K562 (cell line): ENCODE results near the gene COMMD8. TPM values are rescaled to one million over a fixed set of nuclear protein-coding genes. Genes with fewer than 3 reads are reported as not detected.

Source experiments
- ATAC-seq: fragments of 200-7000 bp; cut with Tn5 transposase; 3 replicates; pipeline ENCODE4 v1.9.1; 2020; ENCODE audit warnings: moderate library complexity
- BruUV-seq: library from RNA; stranded (reverse); fragments of 400-500 nt; replicated peaks from 2 replicates; lab custom pipeline; 2021; lab: Mats Ljungman, UMichigan
- CTCF ChIA-PET: fragments of 300-600 bp; formaldehyde crosslinking; extraction: SDS; loops from one replicate; lab custom pipeline; 2021; ENCODE audit warnings: low intra/inter-chr PET ratio; lab: Yijun Ruan, JAX
- POLR2A ChIA-PET: fragments of 300-600, 350-650 bp; sonication (Branson Sonifier 250); formaldehyde crosslinking; extraction: SDS; loops from one replicate; lab custom pipeline; 2021; ENCODE audit warnings: antibody characterized with exemption, inconsistent platforms; lab: Yijun Ruan, JAX
- DNase-seq, 4 experiments: peaks; one replicate each; pipeline versions ENCODE4 v3.0.0 to v3.0.0-alpha.2; 2011 to 2018; ENCODE audit warnings: low spot score in 3 of 4, mixed read lengths in 3 of 4; ENCODE audit errors: extremely low read depth in 1 of 4
- FAIRE-seq: peaks from 2 replicates; lab custom pipeline; 2011; peaks lifted over from hg19 to GRCh38; lab: Jason Lieb, UNC
- H2AFZ ChIP-seq: 2 replicates; pipeline ENCODE4 v1.6.0; 2011; ENCODE audit warnings: low read depth, low read length, control low read depth, inconsistent platforms
- H3K27ac ChIP-seq: fragments of 200-600 bp; 3 replicates; pipeline ENCODE4 v1.8.0; 2011; ENCODE audit warnings: low read depth, mild to moderate bottlenecking, control low read depth, inconsistent platforms, low read length, moderate library complexity, mixed read lengths; ENCODE audit errors: extremely low read depth
- H3K27me3 ChIP-seq, 2 experiments: fragments of 300-600 bp in 1 of 2; 2 replicates in 1 of 2; 3 replicates in 1 of 2; pipeline versions ENCODE4 v1.6.0 to v1.8.0; 2011; ENCODE audit warnings: inconsistent platforms in 2 of 2, low read length in 2 of 2, mild to moderate bottlenecking in 1 of 2, mixed read lengths in 1 of 2, moderate library complexity in 1 of 2; ENCODE audit not compliant: control insufficient read depth in 2 of 2, insufficient read depth in 2 of 2
- H3K36me3 ChIP-seq: fragments of 300-600 bp; 3 replicates; pipeline ENCODE4 v1.8.0; 2011; ENCODE audit warnings: mild to moderate bottlenecking, low read length, inconsistent platforms; ENCODE audit not compliant: control insufficient read depth, insufficient read depth
- H3K4me1 ChIP-seq, 2 experiments: fragments of 200-600 bp in 1 of 2; replicated peaks in 1 of 2; 2 replicates in 1 of 2; 3 replicates in 1 of 2; pipeline versions ENCODE4 v1.5.1 to v1.8.0; 2011; ENCODE audit warnings: inconsistent platforms in 2 of 2, low read length in 2 of 2, mild to moderate bottlenecking in 1 of 2, mixed read lengths in 1 of 2, moderate library complexity in 1 of 2; ENCODE audit not compliant: control insufficient read depth in 2 of 2, insufficient read depth in 2 of 2
- H3K4me2 ChIP-seq: 2 replicates; pipeline ENCODE4 v1.6.1; 2011; ENCODE audit warnings: low read length, control low read depth, inconsistent platforms, mixed read lengths; ENCODE audit not compliant: insufficient read depth
- H3K4me3 ChIP-seq: fragments of 200-600 bp; sonication (generic), shearing (Covaris generic); 2 replicates; pipeline ENCODE4 v1.5.1; 2016; ENCODE audit warnings: control low read depth, inconsistent platforms
- H3K79me2 ChIP-seq: fragments of 200-600 bp; 3 replicates; pipeline ENCODE4 v1.8.0; 2011; ENCODE audit warnings: low read length, inconsistent platforms; ENCODE audit not compliant: control insufficient read depth, insufficient read depth
- H3K9ac ChIP-seq, 2 experiments: 2 replicates each; pipeline versions ENCODE4 v1.6.0 to v1.6.1; 2011; ENCODE audit warnings: low read depth in 2 of 2, low read length in 2 of 2, control low read depth in 1 of 2, inconsistent platforms in 1 of 2, mild to moderate bottlenecking in 1 of 2, mixed read lengths in 1 of 2; ENCODE audit not compliant: insufficient read depth in 1 of 2
- H3K9me1 ChIP-seq: one replicate; pipeline ENCODE4 v1.6.0; 2011; ENCODE audit warnings: inconsistent platforms, mild to moderate bottlenecking, low read length, moderate library complexity; ENCODE audit not compliant: control insufficient read depth, insufficient read depth
- H3K9me3 ChIP-seq: replicated peaks from 2 replicates; pipeline ENCODE4 v1.5.1; 2011; ENCODE audit warnings: low read depth, low read length, inconsistent platforms; ENCODE audit not compliant: control insufficient read depth, insufficient read depth
- H4K20me1 ChIP-seq: replicated peaks from 2 replicates; pipeline ENCODE4 v1.6.1; 2011; ENCODE audit warnings: low read length, inconsistent platforms, mixed read lengths; ENCODE audit not compliant: control insufficient read depth, insufficient read depth
- CREB1 ChIP-seq, 2 experiments: sonication (generic) in 1 of 2; formaldehyde crosslinking in 1 of 2; IDR thresholded peaks; 2 replicates each; pipeline versions ENCODE4 v1.6.1 to v1.8.0; 2012 to 2022; ENCODE audit warnings: inconsistent platforms in 1 of 2, mild to moderate bottlenecking in 1 of 2, missing genetic modification reagents in 1 of 2, moderate library complexity in 1 of 2
- DACH1 ChIP-seq: fragments of 450-650 bp; IDR thresholded peaks from 2 replicates; pipeline ENCODE4 v1.6.1; 2018; ENCODE audit not compliant: partially characterized antibody
- FOXO4 ChIP-seq: fragments of 450-650 bp; formaldehyde crosslinking; IDR thresholded peaks from 2 replicates; pipeline ENCODE4 v1.4.0; 2020; ENCODE audit warnings: mild to moderate bottlenecking, moderate library complexity
- HNRNPH1 ChIP-seq: fragments of 200-400 bp; formaldehyde crosslinking; optimal IDR thresholded peaks from 2 replicates; pipeline ENCODE3; 2017; ENCODE audit warnings: low read depth, mild to moderate bottlenecking, low read length, moderate library complexity
- KDM4B ChIP-seq, 2 experiments: fragments of 450-650 bp in 1 of 2; sonication (generic) in 1 of 2; IDR thresholded peaks; 2 replicates each; pipeline ENCODE4 v1.6.1; 2016 to 2017; ENCODE audit warnings: borderline replicate concordance in 2 of 2, antibody characterized with exemption in 1 of 2, low read depth in 1 of 2, mild to moderate bottlenecking in 1 of 2
- NFATC3 ChIP-seq: fragments of 450-650 bp; IDR thresholded peaks from 2 replicates; pipeline ENCODE4 v1.6.1; 2017; ENCODE audit warnings: mild to moderate bottlenecking
- RCOR1 ChIP-seq, 2 experiments: IDR thresholded peaks; 2 replicates each; pipeline ENCODE4 v1.6.1; 2012; ENCODE audit warnings: low read depth in 2 of 2, low read length in 2 of 2, borderline replicate concordance in 1 of 2, improper control_type of control experiment in 1 of 2
- RNF2 ChIP-seq: sonication (generic); IDR thresholded peaks from 2 replicates; pipeline ENCODE4 v1.6.1; 2016
- SIN3A ChIP-seq, 2 experiments: fragments of 150-350 bp in 1 of 2; IDR thresholded peaks; 2 replicates each; pipeline ENCODE4 v1.6.1; 2011 to 2016; ENCODE audit warnings: borderline replicate concordance in 2 of 2, low read depth in 2 of 2, low read length in 2 of 2, mild to moderate bottlenecking in 2 of 2, moderate library complexity in 2 of 2; ENCODE audit not compliant: control insufficient read depth in 1 of 2
- SMARCB1 ChIP-seq: IDR thresholded peaks from 2 replicates; pipeline ENCODE4 v1.6.1; 2011; ENCODE audit warnings: improper control_type of control experiment, low read depth; ENCODE audit not compliant: insufficient read length
- SMARCE1 ChIP-seq: fragments of 450-650 bp; IDR thresholded peaks from 2 replicates; pipeline ENCODE4 v1.7.1; 2016; ENCODE audit warnings: mild to moderate bottlenecking
- SREBF2 ChIP-seq: sonication (generic); formaldehyde crosslinking; IDR thresholded peaks from 2 replicates; pipeline ENCODE4 v1.4.0; 2020; ENCODE audit warnings: mild to moderate bottlenecking, missing genetic modification reagents
- THRB ChIP-seq: fragments of 450-650 bp; formaldehyde crosslinking; conservative IDR thresholded peaks from 2 replicates; pipeline ENCODE4 v1.4.0; 2022; ENCODE audit warnings: mild to moderate bottlenecking, missing genetic modification characterization
- ZFX ChIP-seq: sonication (generic); formaldehyde crosslinking; IDR thresholded peaks from 2 replicates; pipeline ENCODE4 v1.8.0; 2022; ENCODE audit warnings: mild to moderate bottlenecking, missing genetic modification reagents, moderate library complexity
- ZNF165 ChIP-seq: fragments of 250-450 bp; sonication (Bioruptor Pico); IDR thresholded peaks from 2 replicates; pipeline ENCODE4 v1.4.0; 2020; ENCODE audit warnings: borderline replicate concordance
- ZNF212 ChIP-seq: fragments of 450-650 bp; formaldehyde crosslinking; IDR thresholded peaks from 2 replicates; pipeline ENCODE4 v1.4.0; 2020; ENCODE audit warnings: mild to moderate bottlenecking
- ZNF740 ChIP-seq, 3 experiments: fragments of 200-800 bp in 1 of 3; sonication (Bioruptor generic) in 1 of 3; sonication (generic) in 1 of 3; formaldehyde crosslinking in 1 of 3; IDR thresholded peaks; 2 replicates each; pipeline versions ENCODE4 v1.6.1 to v1.8.0; 2016 to 2022; ENCODE audit warnings: mild to moderate bottlenecking in 2 of 3, missing compliant biosample characterization in 2 of 3, missing genetic modification characterization in 2 of 3, missing genetic modification reagents in 1 of 3
- WGBS: fragments of 100-300 bp; shearing (Covaris generic); methylation state at CpG from one replicate; pipeline ENCODE4 v1.1.6; 2016; ENCODE audit warnings: low coverage, mixed read lengths; ENCODE audit not compliant: insufficient coverage; ENCODE audit errors: missing lambda C conversion rate; 5-methylcytosine and 5-hydroxymethylcytosine counted together
- in situ Hi-C: fragments of 300-500 bp; cut with MboI; formaldehyde crosslinking; loops from 4 replicates; pipeline ENCODE4 v1.15.0; 2018; ENCODE audit warnings: inconsistent platforms, mixed read lengths
- intact Hi-C: fragments of 100-400 bp; cut with micrococcal nuclease; formaldehyde crosslinking; loops from 2 replicates; pipeline ENCODE4 v1.14.2; 2022
- polyA plus RNA-seq, 8 experiments: library from polyadenylated mRNA; depleted of rRNA in 4 of 8; stranded (reverse) in 5 of 8; unstranded in 3 of 8; fragments of >200 nt; fragmentation: Nextera tagmentation in 2 of 8; fragmentation: Illumina TruSeq in 1 of 8; extraction: Ambion mirVana in 2 of 8; extraction: Trizol in 1 of 8; gene quantifications; 2 replicates each; pipeline versions ENCODE4 v1.2.1 to v1.2.3, GENCODE V29; 2011 to 2014; ENCODE audit warnings: inconsistent platforms in 1 of 8, missing spikeins in 1 of 8
- total RNA-seq, 7 experiments: library from RNA; depleted of rRNA in 6 of 7; stranded (reverse); fragments of >200 nt in 6 of 7; fragmentation: Illumina TruSeq in 2 of 7; extraction: Trizol in 2 of 7; gene quantifications; 2 replicates each; pipeline versions ENCODE4 v1.2.1 to v1.2.3, GENCODE V29; 2011 to 2021; ENCODE audit warnings: low replicate concordance in 1 of 7
- TF ChIP-seq, protein P1 (sequence below): IDR thresholded peaks from 2 replicates; pipeline ENCODE4 v1.6.1; 2011; ENCODE audit not compliant: insufficient read length; ENCODE audit errors: extremely low read depth

COMMD8 gene
- total and polyA plus RNA-seq, 9 of the 15 experiments (the other 6 are each of a cell fraction or from before 2014, with no cell fraction given): 7.6 to 41.0 (median 13.1) TPM

GRCh38 chr4:47483745-47484144 is 20.2 kb upstream of the COMMD8 start:
- in situ Hi-C loops (no loop called here), intact Hi-C loops (no loop called here)
- Histone ChIP-seq H3K9me3 (no peaks in the 10 kb centered on the region), H4K20me1 (no peaks in the 10 kb centered on the region), H3K36me3 (no peaks in the 10 kb centered on the region), H3K27me3 (peaks cover 2 to 7% of the 10 kb centered on the region in 2 experiments; a peak in 3 of 5 replicates), H3K79me2 (no peaks in the 10 kb centered on the region), H3K4me3 (no peak overlapping the region), H2AFZ (0 out of 2 replicates have a peak overlapping the region, but pooled peaks have one; percentile 15), H3K4me2 (no peak overlapping the region), H3K4me1 (peaks cover 3 to 6% of the 10 kb centered on the region in 2 experiments; a peak in 3 of 5 replicates), H3K27ac (no peak overlapping the region), H3K9me1 (no peaks in the 10 kb centered on the region), H3K9ac (no peak overlapping the region)
- no peak for FAIRE-seq
- WGBS: 23% methylated on average over 3 of the region's 3 CpGs
- BruUV-seq: no TSS peak
- POLR2A ChIA-PET: no interaction called here
- CTCF ChIA-PET: no interaction called here
- ATAC-seq: no peak
- no peak for DNase-seq
- TF ChIP-seq SMARCE1 (no peak), SIN3A (IDR thresholded peaks at IDR 0.05; ENCODE audit: borderline replicate concordance in 2 of 2, control insufficient read depth in 1 of 2, low read depth in 2 of 2, low read length in 2 of 2) (no peak), FOXO4 (CRISPR knock-in tag) (no peak), ZNF212 (CRISPR knock-in tag) (no peak), NFATC3 (no peak), SMARCB1 (no peak), ZFX (CRISPR knock-in tag) (no peak), KDM4B (IDR thresholded peaks at IDR 0.05; ENCODE audit: borderline replicate concordance in 2 of 2, low read depth in 1 of 2) (no peak), SREBF2 (CRISPR knock-in tag) (no peak), HNRNPH1 (no peak), RCOR1 (IDR thresholded peaks at IDR 0.05; ENCODE audit: borderline replicate concordance in 1 of 2, low read depth in 2 of 2, low read length in 2 of 2) (no peak), DACH1 (no peak), CREB1 (IDR thresholded peaks at IDR 0.05) (no peak), CREB1 (CRISPR knock-in tag; IDR thresholded peaks at IDR 0.05) (no peak), THRB (CRISPR knock-in tag) (no peak), RNF2 (no peak), ZNF740 (CRISPR knock-in tag; IDR thresholded peaks at IDR 0.05) (no peak), ZNF740 (tag; IDR thresholded peaks at IDR 0.05) (no peak), ZNF165 (no peak)
- TF ChIP-seq, protein P1, sequence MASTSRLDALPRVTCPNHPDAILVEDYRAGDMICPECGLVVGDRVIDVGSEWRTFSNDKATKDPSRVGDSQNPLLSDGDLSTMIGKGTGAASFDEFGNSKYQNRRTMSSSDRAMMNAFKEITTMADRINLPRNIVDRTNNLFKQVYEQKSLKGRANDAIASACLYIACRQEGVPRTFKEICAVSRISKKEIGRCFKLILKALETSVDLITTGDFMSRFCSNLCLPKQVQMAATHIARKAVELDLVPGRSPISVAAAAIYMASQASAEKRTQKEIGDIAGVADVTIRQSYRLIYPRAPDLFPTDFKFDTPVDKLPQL: no peak
